ENCODE data around the gene CTNNBL1.

GRCh38 chr20:37647946-37648345 is 45.9 kb upstream of the CTNNBL1 start:
- TF ChIP-seq EZH2phosphoT487 (IDR thresholded peaks at IDR 0.05; ENCODE audit: insufficient read depth, low read depth) (no peak), EZH2 (IDR thresholded peaks at IDR 0.05; ENCODE audit: insufficient read depth, poor library complexity, severe bottlenecking) (no peak)

Data from GM23248 (cell line).